Activated naive CD4-positive, alpha-beta T cell treated with anti-CD3 and anti-CD28 coated beads, Interleukin-2, amount 50 U/mL, for 16 hours (primary cell): Measurements from ENCODE around the gene GOLPH3L.
"Not testable (repeated sequence)": the region's sequence is repeated elsewhere in the genome, so short reads cannot be mapped to it uniquely, and the experiment has no call there.

Source experiments
- DNase-seq: peaks from one replicate; pipeline ENCODE4 v3.0.0-alpha.2; 2020

GOLPH3L gene

DNA sequence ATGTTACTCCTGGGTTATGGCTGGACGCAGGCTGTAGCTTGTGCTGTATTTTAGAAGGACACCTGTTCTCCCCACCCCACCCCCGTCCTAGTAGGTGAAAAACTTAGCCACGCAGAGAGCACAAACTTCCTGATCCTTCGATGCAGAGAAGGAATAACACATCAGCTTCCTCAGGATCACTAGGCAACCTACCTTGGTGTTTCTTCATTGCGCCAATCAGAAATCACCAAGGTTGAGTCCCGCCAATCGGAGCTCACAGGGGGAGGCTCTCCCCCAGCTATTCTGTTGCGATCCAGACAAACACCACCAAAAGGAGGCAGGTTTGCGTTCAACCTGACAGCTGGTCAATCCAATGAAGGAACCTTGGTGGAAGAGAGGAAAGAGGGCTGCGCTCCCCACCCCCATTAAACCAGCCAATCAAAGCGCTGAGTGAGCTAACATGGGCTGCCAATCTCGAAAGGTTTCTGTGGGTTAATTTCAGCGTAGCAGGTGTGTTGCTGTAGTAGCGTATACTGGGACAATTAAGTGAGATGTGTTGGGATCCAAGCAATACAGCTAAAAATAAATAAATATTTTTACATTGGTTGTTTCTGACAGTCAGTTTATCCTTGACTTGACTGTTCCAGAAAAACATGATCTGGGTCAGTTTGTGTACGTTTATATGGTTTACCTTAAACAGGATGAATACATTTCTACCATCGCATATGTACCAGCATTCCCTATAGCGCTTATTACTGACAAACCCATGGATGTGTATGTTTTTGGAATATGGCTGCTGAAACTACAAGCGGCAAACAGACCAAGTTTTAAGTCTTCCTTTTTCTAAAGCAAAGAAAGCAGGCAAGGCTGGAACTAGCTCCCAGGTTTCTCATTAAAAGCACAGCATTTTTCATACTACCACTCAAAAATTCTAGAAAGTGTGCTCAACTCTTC is at the start of gene GOLPH3L:
TSS of gene GOLPH3L (minus strand) at position 160 of the 933 bp plus-strand sequence. CDS start 2,316 bp downstream, outside the sequence.
- peak; percentile 90 for DNase-seq

- DNase-seq, result no peak
Measured at GRCh38 chr1:150730130-150730721, 33.3 kb upstream of the GOLPH3L start.

DNA sequence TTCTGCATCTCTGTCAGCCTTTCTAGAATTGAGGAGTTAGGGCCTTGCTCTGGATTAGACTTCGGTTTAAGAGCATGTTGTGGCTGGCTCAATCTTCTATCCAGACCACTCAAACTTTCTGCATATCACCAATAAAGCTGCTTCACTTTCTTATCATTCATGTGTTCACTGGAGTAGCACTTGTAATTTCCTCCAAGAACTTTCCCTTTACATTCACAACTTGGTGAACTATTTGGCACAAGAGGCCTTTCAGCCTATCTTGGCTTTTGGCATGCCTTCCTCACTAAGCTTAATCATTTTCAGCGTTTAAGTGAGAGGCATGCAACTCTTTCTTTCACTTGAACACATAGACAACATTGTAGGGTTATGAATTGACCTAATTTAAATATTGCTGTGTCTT is 27.4 kb upstream of the GOLPH3L start:
- no peak for DNase-seq

DNA sequence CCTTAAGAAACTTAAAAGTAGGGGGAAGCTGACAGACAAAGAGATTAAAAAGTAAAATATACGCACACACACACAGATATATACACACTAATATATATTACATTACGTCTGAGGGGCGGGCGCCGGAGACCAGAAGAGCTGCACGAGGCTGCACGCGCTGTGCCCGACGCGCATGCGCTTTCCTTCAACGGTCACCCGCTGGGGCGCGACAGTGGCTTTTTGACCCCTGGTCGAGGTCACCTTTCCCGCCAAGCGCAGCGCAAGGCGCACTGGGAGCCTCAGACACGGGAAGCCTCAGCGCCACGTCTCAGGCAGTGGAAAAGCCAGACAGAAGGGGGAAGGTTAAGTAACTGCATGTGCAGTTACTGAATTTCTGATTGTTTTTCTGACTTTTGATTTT is 23.7 kb upstream of the GOLPH3L start, which contains the start of gene HORMAD1:
TSS of gene HORMAD1 (minus strand) at position 193 of the 400 bp plus-strand sequence. CDS start 1,390 bp downstream, outside the sequence.
- DNase-seq, result no peak

- DNase-seq, result no peak
Measured at GRCh38 chr1:150720098-150720497, 23.1 kb upstream of the GOLPH3L start.

- DNase-seq, result no peak
Measured at GRCh38 chr1:150718225-150718891, 21.4 kb upstream of the GOLPH3L start.

DNA sequence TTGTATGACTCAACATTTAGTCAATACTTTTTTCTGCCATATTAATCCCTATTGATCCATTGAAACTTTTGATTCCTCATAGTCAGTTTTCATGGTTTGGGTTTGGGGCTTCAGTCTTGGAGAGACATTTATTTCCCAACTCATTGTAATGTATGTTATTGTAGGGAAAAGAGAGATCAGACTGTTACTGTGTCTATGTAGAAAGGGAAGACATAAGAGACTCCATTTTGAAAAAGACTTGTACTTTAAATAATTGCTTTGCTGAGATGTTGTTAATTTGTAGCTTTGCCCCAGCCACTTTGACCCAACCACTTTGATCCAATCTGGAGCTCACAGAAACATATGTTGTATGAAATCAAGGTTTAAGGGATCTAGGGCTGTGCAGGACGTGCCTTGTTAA is 12.1 kb upstream of the GOLPH3L start:
- DNase-seq, result not testable (repeated sequence)

DNA sequence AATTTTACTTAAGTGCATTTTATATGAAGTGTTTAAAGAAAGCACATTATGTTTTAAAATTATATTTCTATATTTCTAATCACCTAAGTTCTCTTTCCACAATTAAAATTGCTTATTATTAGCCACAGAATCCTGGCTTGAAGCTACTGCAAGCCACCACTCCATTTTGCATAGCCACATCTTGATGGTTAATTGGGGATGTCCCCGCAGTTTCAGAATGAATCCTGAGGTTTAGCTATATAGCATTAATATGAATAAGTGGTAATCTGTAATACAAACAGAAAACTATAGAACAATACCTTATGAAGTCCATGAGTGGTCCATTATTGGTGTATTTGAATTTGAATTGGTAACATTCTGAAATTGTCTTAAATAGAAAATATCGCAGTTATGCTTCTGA is 11.6 kb upstream of the GOLPH3L start:
- DNase-seq, result no peak

DNA sequence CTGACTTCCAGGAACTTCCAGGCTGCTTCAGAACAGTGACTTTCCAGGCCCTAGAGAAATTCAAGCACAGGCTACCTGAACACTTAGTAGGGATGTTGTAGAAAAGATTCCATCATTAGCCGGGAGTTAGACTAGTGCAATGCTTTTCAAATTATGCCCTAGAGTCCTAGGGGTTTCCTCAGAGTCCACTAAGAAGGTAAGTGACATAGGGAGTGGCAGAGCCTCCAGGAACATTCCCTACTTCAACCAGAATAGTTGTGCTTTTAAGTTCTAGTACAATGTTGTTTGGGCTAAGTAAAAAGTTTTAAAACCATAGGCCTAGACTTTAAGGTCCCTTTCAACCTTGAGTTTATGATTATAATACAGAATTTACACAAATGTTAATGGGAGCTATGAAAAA is 9.1 kb upstream of the GOLPH3L start:
- DNase-seq, result no peak

DNA sequence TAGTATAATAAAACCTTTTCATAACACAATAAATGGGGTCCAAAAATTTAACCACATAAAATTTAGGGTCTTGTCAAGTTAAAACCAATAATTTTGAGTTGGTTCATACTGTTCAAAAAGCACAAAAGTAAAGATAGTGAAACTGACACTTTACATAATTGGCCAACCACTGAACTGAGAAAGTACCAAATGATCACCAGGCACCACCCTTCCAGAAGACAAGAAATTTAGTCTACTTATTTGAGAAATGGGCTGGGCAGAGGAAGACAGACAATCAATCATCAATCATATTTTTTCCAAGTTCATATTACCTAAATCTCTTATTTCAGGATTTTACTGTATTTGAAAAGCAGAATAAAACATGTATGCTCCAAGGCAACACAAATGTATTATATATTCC is 6.5 kb upstream of the GOLPH3L start:
- no peak for DNase-seq

- DNase-seq, result no peak
Measured at GRCh38 chr1:150696590-150696989, 364 bp downstream of the GOLPH3L start.

DNA sequence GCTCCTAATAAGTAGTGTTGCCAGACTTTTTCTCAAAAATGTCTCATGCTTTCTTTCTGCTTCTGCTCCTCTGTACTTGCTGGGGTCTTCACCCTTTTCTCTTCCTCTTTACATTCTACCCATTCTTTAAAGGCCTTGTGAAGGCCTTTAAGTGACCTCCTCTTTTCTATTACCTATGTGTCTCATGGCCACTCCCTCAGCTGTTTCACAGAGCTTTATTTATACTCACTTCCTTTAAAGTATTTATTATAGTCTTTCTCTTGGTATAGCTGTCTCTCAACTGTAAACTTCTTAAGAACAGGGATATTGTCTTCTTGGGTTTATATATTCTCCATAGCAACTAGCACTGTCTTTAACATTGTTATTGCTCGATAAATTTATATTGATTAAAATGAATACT is 792 bp downstream of the GOLPH3L start:
- DNase-seq, result no peak

- no peak for DNase-seq
Measured at GRCh38 chr1:150695561-150695960, 1.4 kb downstream of the GOLPH3L start.

- DNase-seq, result no peak
Measured at GRCh38 chr1:150692720-150693119, 4.2 kb downstream of the GOLPH3L start.

- no peak for DNase-seq
Measured at GRCh38 chr1:150688763-150689162, 8.2 kb downstream of the GOLPH3L start.

DNA sequence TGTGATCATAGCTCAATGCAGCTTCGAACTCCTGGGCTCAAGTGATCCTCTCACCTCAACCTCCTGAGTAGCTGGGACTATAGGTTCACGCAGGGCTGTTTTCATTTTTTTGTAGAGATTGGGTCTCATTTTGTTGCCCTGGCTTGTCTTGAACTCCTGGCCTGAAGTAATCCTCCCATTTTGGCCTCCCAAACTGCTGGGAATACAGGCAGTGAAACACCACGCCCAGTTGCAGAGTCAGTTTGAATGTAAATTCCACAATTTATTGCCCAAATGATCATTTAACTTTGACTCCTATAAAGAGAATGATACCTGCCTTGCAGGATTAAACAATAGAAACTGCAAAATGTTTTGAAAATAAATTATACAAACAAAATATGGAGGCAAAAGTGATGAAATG is 10.7 kb downstream of the GOLPH3L start:
- no peak for DNase-seq

DNA sequence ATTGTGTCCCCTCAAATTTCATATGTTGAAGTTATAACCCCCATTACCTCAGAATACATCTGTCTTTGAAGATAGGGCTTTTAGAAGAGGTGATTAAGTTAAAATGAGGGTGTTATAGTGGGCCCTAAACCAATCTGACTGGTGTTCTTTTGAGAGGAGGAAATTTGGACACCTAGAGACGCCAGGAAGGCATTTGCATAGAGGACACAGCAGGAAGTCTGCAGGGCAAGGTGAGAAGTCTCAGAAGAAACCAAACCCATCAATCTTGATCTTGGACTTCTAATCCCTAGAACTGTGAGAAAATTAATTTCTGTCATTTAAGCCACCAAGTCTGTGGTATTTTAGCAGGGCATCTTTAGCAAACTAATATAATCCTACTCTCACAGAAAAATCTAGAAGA is 13.0 kb downstream of the GOLPH3L start:
- DNase-seq, result no peak

DNA sequence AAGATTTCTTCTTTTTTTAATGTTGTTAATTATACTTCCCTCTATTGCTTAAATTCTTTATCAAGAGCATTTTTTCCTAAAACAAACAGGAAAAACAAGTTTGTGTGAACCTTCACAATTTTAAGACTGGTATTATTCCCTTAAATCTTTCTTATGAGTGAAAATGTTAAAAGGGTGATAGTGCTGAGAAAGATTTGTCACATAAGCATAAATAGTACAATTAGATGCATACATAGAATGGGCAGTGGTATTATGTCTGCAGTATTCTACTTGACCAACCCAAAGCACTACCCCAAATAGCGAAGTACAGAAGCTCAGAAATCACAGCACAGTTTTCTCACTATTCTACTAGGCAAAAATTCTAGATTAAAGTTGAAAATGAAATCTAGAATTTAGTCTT is 18.0 kb downstream of the GOLPH3L start:
- DNase-seq, result no peak

GRCh38 chr1:150674881-150675280 is 22.1 kb downstream of the GOLPH3L start:
- no peak for DNase-seq

DNA sequence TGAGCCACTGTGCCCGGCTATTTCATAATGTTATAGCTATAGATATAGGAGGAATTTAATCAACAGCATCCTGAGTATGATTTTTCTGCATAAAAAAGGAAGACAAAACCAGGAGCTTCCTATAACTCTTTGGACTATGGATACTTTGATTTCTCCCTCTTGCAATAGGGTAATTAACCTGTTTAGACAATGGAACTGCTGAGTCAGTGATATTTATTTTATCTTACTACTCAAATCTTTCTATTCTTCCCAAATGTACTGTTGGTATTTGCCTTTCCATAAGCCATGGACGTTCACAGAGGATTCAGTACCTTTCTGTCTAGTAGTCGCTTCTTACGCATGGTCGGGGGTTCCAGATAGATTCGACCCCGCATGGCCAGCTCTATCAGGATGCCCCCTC is 33.6 kb downstream of the GOLPH3L start:
- DNase-seq, result no peak

- DNase-seq, result no peak
Measured at GRCh38 chr1:150662811-150663210, 34.1 kb downstream of the GOLPH3L start.

- no peak for DNase-seq
Measured at GRCh38 chr1:150661156-150661555, 35.8 kb downstream of the GOLPH3L start.

GRCh38 chr1:150660584-150660983 is 36.4 kb downstream of the GOLPH3L start:
- no peak for DNase-seq

DNA sequence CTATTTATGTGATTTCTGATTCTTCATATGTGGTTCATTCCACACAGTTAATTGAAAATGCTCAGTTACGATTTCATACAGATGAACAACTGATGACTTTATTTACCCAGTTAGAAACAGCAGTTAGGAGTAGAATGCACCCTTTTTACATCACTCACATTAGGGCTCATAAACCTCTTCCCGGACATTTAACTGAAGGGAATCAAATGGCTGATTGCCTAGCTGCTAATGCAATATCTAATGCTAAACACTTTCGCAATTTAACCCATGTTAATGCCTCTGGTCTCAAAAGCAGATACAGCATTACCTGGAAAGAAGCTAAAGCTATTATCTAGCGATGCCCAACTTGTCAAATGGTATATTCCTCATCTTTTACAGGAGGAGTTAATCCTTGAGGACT is 39.9 kb downstream of the GOLPH3L start:
- not testable (repeated sequence) for DNase-seq
